Neuronal stem cell (in vitro differentiated cells): ENCODE measurements around the gene NBDY.

ENCODE experiments used
- DNase-seq: peaks from one replicate; pipeline ENCODE4 v3.0.0-alpha.2; 2013; ENCODE audit warnings: low spot score
- H2AFZ ChIP-seq: one replicate; pipeline ENCODE4 v1.6.1; 2013; ENCODE audit warnings: mild to moderate bottlenecking, low read length, inconsistent platforms
- H2AK5ac ChIP-seq: 2 replicates; pipeline ENCODE4 v1.6.1; 2013; ENCODE audit warnings: low read depth, mild to moderate bottlenecking, inconsistent platforms, low read length, moderate library complexity, mixed read lengths
- H2BK120ac ChIP-seq: 2 replicates; pipeline ENCODE4 v1.6.1; 2013; ENCODE audit warnings: low read depth, mild to moderate bottlenecking, inconsistent platforms, low read length, moderate library complexity, mixed read lengths
- H2BK12ac ChIP-seq: one replicate; pipeline ENCODE4 v1.6.1; 2013; ENCODE audit warnings: low read length, inconsistent platforms
- H2BK15ac ChIP-seq: 2 replicates; pipeline ENCODE4 v1.6.1; 2013; ENCODE audit warnings: mild to moderate bottlenecking, low read length, inconsistent platforms, mixed read lengths
- H2BK5ac ChIP-seq: one replicate; pipeline ENCODE4 v1.6.1; 2013; ENCODE audit warnings: inconsistent platforms, mild to moderate bottlenecking, low read length, moderate library complexity
- H3K14ac ChIP-seq: one replicate; pipeline ENCODE4 v1.6.1; 2013; ENCODE audit warnings: low read length, inconsistent platforms
- H3K18ac ChIP-seq: 2 replicates; pipeline ENCODE4 v1.6.1; 2013; ENCODE audit warnings: low read length, inconsistent platforms
- H3K23ac ChIP-seq: 2 replicates; pipeline ENCODE4 v1.6.1; 2013; ENCODE audit warnings: low read depth, mild to moderate bottlenecking, mixed read lengths, low read length, inconsistent platforms; ENCODE audit not compliant: poor library complexity
- H3K27ac ChIP-seq: replicated peaks from 3 replicates; pipeline ENCODE4 v1.5.1; 2013; ENCODE audit warnings: low read length, inconsistent platforms
- H3K27me3 ChIP-seq, 3 experiments: 2 replicates each; pipeline ENCODE4 v1.6.1; 2013; ENCODE audit warnings: low read length in 3 of 3, mild to moderate bottlenecking in 2 of 3, inconsistent platforms in 1 of 3, low read depth in 1 of 3, mixed read lengths in 1 of 3, moderate library complexity in 1 of 3; ENCODE audit not compliant: control insufficient read depth in 3 of 3, insufficient read depth in 3 of 3
- H3K36me3 ChIP-seq, 2 donors: replicated peaks in 1 of 2; 2 replicates each; pipeline ENCODE4 v1.6.1; 2013; ENCODE audit warnings: low read length in 2 of 2; ENCODE audit not compliant: control insufficient read depth in 2 of 2, insufficient read depth in 2 of 2
- H3K4ac ChIP-seq: 2 replicates; pipeline ENCODE4 v1.6.1; 2013; ENCODE audit warnings: inconsistent platforms, mild to moderate bottlenecking, low read length, moderate library complexity
- H3K4me1 ChIP-seq, 2 donors: 1 replicate in 1 of 2; 2 replicates in 1 of 2; pipeline ENCODE4 v1.6.1; 2013; ENCODE audit warnings: low read length in 2 of 2, low read depth in 1 of 2; ENCODE audit not compliant: control insufficient read depth in 2 of 2, insufficient read depth in 1 of 2
- H3K4me2 ChIP-seq: one replicate; pipeline ENCODE4 v1.6.1; 2013; ENCODE audit warnings: mild to moderate bottlenecking, low read length, inconsistent platforms; ENCODE audit not compliant: insufficient read depth, poor library complexity, severe bottlenecking
- H3K4me3 ChIP-seq, 2 donors: 2 replicates each; pipeline ENCODE4 v1.5.1; 2013; ENCODE audit warnings: low read length in 2 of 2, mild to moderate bottlenecking in 2 of 2, inconsistent platforms in 1 of 2, moderate library complexity in 1 of 2
- H3K79me1 ChIP-seq: one replicate; pipeline ENCODE4 v1.6.1; 2013; ENCODE audit warnings: low read depth, mild to moderate bottlenecking, inconsistent platforms, low read length, moderate library complexity
- H3K9ac ChIP-seq: one replicate; pipeline ENCODE4 v1.6.1; 2013; ENCODE audit warnings: mild to moderate bottlenecking, low read depth, low read length, inconsistent platforms; ENCODE audit not compliant: poor library complexity
- H3K9me3 ChIP-seq, 2 donors: replicated peaks in 1 of 2; 2 replicates each; pipeline versions ENCODE3 to v1.6.1; 2013; ENCODE audit warnings: low read length in 2 of 2, mild to moderate bottlenecking in 2 of 2, inconsistent platforms in 1 of 2, low read depth in 1 of 2, mixed read lengths in 1 of 2, moderate library complexity in 1 of 2; ENCODE audit not compliant: control insufficient read depth in 2 of 2, insufficient read depth in 1 of 2
- H4K8ac ChIP-seq: one replicate; pipeline ENCODE4 v1.6.1; 2013; ENCODE audit warnings: low read depth, mild to moderate bottlenecking, inconsistent platforms, low read length, moderate library complexity
- H4K91ac ChIP-seq: one replicate; pipeline ENCODE4 v1.6.1; 2013; ENCODE audit warnings: low read length, low read depth, mild to moderate bottlenecking, inconsistent platforms; ENCODE audit not compliant: poor library complexity
- WGBS, 2 donors: extraction: QIAGEN DNeasy Blood & Tissue Kit; methylation state at CpG; one replicate each; pipeline ENCODE4 v1.1.7; 2013; ENCODE audit warnings: missing lambda C conversion rate in 2 of 2, mixed read lengths in 1 of 2; ENCODE audit not compliant: insufficient read length in 2 of 2, insufficient replicate concordance in 1 of 2; ENCODE audit errors: extremely low coverage in 2 of 2; 5-methylcytosine and 5-hydroxymethylcytosine counted together

NBDY gene

DNA sequence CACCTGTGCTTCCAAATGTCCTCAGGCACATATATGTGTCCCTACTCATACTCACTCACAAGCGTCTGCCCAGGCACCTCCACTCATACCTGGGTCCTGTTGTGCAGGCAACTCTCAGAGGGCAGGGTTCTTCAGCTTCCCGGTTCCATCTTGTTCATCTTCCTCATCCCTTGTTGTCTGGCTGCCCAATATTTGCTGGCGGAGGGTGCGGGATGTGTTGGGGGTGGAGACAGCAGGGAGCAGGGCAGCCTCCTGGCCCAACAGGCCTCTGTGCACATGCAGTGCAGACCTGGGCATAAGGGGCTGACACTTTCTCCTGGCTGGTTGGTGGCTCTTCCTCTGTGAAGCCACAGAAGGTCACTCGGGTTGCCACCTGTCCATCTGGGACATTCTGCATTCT lies 32.1 kb downstream of the NBDY start:
- H3K18ac ChIP-seq = no peak overlapping the region
- no peak overlapping the region for H3K4me2 ChIP-seq
- H3K9ac ChIP-seq = no peak overlapping the region
- no peaks in the 10 kb centered on the region for H3K4me1 ChIP-seq
- no peak overlapping the region for H3K14ac ChIP-seq
- no peak overlapping the region for H2BK5ac ChIP-seq
- H2BK12ac ChIP-seq = no peak overlapping the region
- H4K91ac ChIP-seq = no peak overlapping the region
- H2AK5ac ChIP-seq = no peak overlapping the region
- no peak overlapping the region for H2AFZ ChIP-seq
- H3K27ac ChIP-seq = no peak overlapping the region
- no peak overlapping the region for H3K4me3 ChIP-seq
- H2BK15ac ChIP-seq = no peak overlapping the region
- DNase-seq = no peak
- no peak overlapping the region for H4K8ac ChIP-seq
- no peaks in the 10 kb centered on the region for H3K27me3 ChIP-seq
- H2BK120ac ChIP-seq = no peak overlapping the region
- H3K23ac ChIP-seq = no peak overlapping the region
- peaks cover 0 to 8% of the 10 kb centered on the region in 2 donors for H3K36me3 ChIP-seq
- H3K9me3 ChIP-seq = no peaks in the 10 kb centered on the region
- no peaks in the 10 kb centered on the region for H3K79me1 ChIP-seq
- WGBS, 2 donors = no CpG with 5 or more reads among the region's 5 CpGs
- H3K4ac ChIP-seq = no peak overlapping the region

DNA sequence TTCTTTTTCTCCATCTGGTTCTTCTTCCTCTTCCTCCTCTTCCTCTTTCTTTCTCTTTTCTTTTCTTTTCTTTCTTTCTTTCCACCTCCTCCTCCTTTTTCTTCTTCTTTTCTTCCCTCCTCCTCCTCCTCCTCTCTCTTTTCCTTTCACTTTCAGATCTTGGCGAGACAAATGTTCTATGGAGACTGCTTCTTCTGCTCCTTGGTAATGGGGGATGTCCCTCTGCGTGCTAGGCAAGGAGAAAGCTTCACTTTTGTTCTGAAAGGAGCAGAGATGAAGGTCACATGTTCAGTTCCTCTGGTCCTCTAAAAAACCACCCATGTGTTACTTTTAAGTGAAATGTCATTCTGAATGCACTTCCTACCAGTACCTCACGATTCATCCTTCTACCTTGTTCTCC lies 33.2 kb downstream of the NBDY start:
- Histone ChIP-seq H3K4me1 (no peaks in the 10 kb centered on the region), H3K27ac (no peak overlapping the region), H2BK12ac (no peak overlapping the region), H3K4ac (no peak overlapping the region), H4K8ac (no peak overlapping the region), H3K18ac (no peak overlapping the region), H3K4me2 (no peak overlapping the region), H3K9ac (no peak overlapping the region), H2AK5ac (no peak overlapping the region), H3K27me3 (no peaks in the 10 kb centered on the region), H3K9me3 (no peaks in the 10 kb centered on the region), H2AFZ (no peak overlapping the region), H3K14ac (no peak overlapping the region), H4K91ac (no peak overlapping the region), H2BK120ac (no peak overlapping the region), H3K4me3 (no peak overlapping the region), H2BK5ac (no peak overlapping the region), H3K36me3 (peaks cover 0 to 18% of the 10 kb centered on the region in 2 donors), H3K23ac (no peak overlapping the region), H2BK15ac (no peak overlapping the region), H3K79me1 (no peaks in the 10 kb centered on the region)
- DNase-seq = no peak
- no CpG with 5 or more reads among the region's 3 CpGs for WGBS, 2 donors

DNA sequence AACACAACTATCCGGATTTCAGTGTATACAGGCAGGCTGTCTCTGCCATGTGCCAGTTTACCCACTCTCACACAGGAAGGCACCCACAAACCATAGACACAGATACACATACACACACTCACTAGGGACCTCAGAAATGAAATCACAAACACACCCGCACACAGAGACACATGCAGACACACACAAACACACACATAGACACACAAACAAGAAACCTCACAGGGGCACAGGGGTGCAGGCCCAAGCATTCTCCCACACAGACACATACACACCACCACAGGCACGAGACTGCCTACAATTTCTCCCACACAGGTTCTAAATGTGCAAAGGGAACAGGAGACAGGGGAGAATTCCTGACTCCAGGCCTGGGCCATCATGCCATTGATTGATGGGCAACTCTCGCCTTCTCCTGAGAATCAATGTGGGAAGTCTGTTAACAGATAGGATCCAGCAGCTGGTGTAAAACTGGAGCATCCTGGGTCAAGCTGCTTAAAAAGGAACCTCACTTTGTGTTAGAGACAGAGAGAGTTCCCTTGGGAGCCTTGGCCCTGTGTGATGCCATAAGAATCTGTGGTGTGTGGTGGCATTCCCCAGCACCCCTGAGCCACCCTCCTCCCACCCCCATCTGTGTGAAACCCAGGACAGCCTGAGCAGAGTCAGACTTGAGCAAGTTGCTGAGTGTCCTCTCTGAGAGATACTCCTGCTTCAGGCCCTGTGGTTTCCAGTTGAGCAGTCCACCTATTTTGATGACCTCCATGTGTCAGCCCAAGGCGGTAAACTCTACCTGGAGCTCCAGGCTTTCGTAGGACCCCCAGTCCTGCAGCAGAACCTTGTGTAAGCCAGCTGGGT lies 33.9 kb downstream of the NBDY start:
- no peak overlapping the region for H3K14ac ChIP-seq

DNA sequence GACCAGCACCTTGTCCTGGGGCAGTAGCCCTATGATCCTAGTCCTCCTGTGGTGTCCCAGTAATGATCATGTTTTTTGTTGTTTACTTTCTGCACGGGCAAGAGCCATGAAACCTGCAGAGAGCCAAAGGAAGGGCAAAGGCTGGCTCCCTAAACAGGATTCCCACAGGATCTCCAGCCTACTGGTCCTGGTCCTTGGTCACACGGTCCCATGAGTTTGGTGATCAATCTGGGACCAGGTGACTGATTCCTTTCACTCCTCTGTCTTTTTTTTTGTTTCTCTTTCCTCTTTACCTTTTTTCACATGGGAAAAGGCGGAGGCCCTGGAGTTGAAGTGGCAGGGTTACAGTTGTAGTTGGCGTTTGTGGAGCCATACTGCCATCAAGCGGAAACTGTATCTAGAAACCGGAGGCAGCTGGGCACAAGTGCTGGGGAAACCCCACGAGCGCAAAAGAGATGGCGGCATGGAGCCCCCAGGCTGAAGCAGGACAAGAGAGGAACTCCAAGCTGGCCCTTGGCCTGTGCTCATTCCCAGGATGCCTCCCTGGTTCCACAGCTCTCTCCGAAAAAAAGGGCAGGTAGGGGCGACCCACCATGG lies 34.6 kb downstream of the NBDY start:
- no peak overlapping the region for H3K4me2 ChIP-seq
- peaks cover 0 to 18% of the 10 kb centered on the region in 2 donors for H3K36me3 ChIP-seq
- H4K8ac ChIP-seq = no peak overlapping the region
- no peak for DNase-seq
- H2AK5ac ChIP-seq = no peak overlapping the region
- no peaks in the 10 kb centered on the region for H3K9me3 ChIP-seq
- no CpG with 5 or more reads among the region's 11 CpGs for WGBS, 2 donors
- H2BK120ac ChIP-seq = no peak overlapping the region
- H3K4ac ChIP-seq = no peak overlapping the region
- no peak overlapping the region for H3K9ac ChIP-seq
- no peaks in the 10 kb centered on the region for H3K79me1 ChIP-seq
- H3K4me3 ChIP-seq = peak overlapping the region in 1 of 2 donors; percentile 41
- H4K91ac ChIP-seq = no peak overlapping the region
- H3K23ac ChIP-seq = no peak overlapping the region
- no peak overlapping the region for H3K18ac ChIP-seq
- H3K4me1 ChIP-seq = no peaks in the 10 kb centered on the region
- no peak overlapping the region for H2BK12ac ChIP-seq
- H3K27me3 ChIP-seq = no peaks in the 10 kb centered on the region
- H3K27ac ChIP-seq = no peak overlapping the region
- no peak overlapping the region for H3K14ac ChIP-seq
- no peak overlapping the region for H2BK5ac ChIP-seq
- H2BK15ac ChIP-seq = no peak overlapping the region
- peak overlapping the region; percentile 70 for H2AFZ ChIP-seq

More for the DNA sequence above, 33.9 kb downstream of the NBDY start:
- H3K36me3 ChIP-seq = peaks cover 0 to 18% of the 10 kb centered on the region in 2 donors
- H2AK5ac ChIP-seq = no peak overlapping the region
- no peaks in the 10 kb centered on the region for H3K79me1 ChIP-seq
- H2BK5ac ChIP-seq = no peak overlapping the region
- H3K23ac ChIP-seq = no peak overlapping the region
- H3K9ac ChIP-seq = no peak overlapping the region
- H3K9me3 ChIP-seq = no peaks in the 10 kb centered on the region
- no peak overlapping the region for H2BK12ac ChIP-seq
- H3K4me3 ChIP-seq = no peak overlapping the region
- H3K4me2 ChIP-seq = no peak overlapping the region
- no peak overlapping the region for H2AFZ ChIP-seq
- no peak overlapping the region for H3K18ac ChIP-seq
- no CpG with 5 or more reads among the region's 6 CpGs for WGBS, 2 donors
- H4K91ac ChIP-seq = no peak overlapping the region
- H2BK15ac ChIP-seq = no peak overlapping the region
- no peak overlapping the region for H4K8ac ChIP-seq
- DNase-seq = no peak
- H3K4ac ChIP-seq = no peak overlapping the region
- no peaks in the 10 kb centered on the region for H3K27me3 ChIP-seq
- no peak overlapping the region for H2BK120ac ChIP-seq
- H3K4me1 ChIP-seq = no peaks in the 10 kb centered on the region
- no peak overlapping the region for H3K27ac ChIP-seq
